ENCODE data around the gene SLC22A17. TPM values are rescaled to one million over a fixed set of nuclear protein-coding genes. Genes with fewer than 3 reads are reported as not detected.
"Not testable (repeated sequence)": the region's sequence is repeated elsewhere in the genome, so short reads cannot be mapped to it uniquely, and the experiment has no call there.

Gene SLC22A17
- 10 to 100 TPM in 1 of 4 donors, 1 to 10 TPM in 3; 4.0 to 14.2 (median 8.5) TPM for total RNA-seq

DNA sequence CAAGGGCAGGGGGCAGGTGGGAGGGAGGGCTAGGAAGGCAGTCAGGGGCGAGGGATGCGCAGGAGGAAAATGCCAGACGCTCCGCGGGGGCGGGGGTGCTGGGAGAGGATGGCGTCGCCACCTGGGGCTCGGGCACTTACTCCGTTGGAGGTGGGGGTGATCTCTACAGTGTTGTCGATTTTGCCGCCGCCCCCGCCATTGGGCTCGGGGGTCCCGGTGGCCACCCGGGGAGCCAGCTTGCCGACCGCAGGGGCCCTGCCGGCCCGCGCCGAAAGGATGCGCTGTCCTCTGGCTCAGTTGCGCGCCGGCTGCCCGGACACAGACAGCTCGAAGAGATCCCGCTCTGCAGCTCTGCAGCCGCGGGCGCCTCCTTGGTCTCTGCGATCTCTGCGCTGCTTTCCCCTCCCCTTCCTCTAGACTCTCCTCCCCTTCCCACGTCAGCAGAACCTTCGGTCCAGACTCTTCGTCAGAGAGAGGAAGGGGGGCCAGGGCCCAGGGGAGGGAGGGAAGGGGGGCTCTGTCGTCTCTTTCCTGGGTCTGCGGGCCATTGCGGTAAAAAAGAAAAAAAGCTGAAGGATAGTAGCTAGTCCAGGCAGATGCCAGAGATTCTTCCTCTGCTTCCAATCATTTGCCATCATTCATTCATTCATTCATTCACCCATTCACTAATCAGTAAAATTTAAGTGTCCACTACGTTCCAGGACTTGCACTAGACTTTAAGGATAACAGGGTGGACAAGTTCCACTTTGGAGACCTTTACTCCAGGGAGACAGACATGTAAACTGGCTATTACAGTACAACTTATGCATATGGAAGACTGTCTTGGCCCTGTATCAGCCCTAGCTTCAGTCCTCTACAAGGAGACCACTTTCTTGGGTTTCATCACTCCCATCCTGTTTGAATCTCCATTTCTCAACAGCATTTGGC is at the start of gene SLC22A17:
Gene SLC22A17, minus strand, starts transcription at position 382 of the 927 bp plus-strand sequence.
- intact Hi-C loops (cut with DNase I; ENCODE audit: low total_unique reads) = no loop called here
- TF ChIP-seq POLR2AphosphoS5 (IDR thresholded peaks at IDR 0.05) (peak; percentile 70 to 93 (median 74)), EP300 (IDR thresholded peaks at IDR 0.05; ENCODE audit: low read depth) (no peak), POLR2A (IDR thresholded peaks at IDR 0.05) (peak; percentile 37)
- TF ChIP-seq, protein P1, sequence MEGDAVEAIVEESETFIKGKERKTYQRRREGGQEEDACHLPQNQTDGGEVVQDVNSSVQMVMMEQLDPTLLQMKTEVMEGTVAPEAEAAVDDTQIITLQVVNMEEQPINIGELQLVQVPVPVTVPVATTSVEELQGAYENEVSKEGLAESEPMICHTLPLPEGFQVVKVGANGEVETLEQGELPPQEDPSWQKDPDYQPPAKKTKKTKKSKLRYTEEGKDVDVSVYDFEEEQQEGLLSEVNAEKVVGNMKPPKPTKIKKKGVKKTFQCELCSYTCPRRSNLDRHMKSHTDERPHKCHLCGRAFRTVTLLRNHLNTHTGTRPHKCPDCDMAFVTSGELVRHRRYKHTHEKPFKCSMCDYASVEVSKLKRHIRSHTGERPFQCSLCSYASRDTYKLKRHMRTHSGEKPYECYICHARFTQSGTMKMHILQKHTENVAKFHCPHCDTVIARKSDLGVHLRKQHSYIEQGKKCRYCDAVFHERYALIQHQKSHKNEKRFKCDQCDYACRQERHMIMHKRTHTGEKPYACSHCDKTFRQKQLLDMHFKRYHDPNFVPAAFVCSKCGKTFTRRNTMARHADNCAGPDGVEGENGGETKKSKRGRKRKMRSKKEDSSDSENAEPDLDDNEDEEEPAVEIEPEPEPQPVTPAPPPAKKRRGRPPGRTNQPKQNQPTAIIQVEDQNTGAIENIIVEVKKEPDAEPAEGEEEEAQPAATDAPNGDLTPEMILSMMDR (IDR thresholded peaks at IDR 0.05) = peak in 1 of 5 experiments; percentile 16

DNA sequence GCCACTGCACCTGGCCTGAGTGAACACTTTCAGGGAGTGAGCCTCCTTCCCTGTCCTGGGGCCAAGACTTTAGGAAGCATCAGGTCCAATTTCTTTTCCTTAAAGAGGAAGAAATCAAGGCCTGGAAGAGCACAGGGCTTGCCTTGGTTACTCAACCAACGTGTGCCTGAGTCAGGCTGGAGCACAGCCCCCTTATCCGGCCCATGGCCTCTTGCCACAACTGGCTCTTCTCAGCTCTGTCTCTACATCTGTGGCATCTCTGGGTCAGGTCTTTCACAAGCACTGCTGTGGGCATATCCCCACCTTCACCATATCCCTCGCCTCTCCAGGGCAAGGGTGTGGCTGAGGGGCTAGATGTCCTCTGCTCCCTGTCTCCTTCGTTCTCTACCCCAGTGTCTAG is 48.6 kb upstream of the SLC22A17 start:
- Histone ChIP-seq H3K9me3 (no peaks in the 10 kb centered on the region), H3K4me1 (no peaks in the 10 kb centered on the region), H3K4me3 (no peak overlapping the region), H3K27me3 (peaks cover 4% of the 10 kb centered on the region), H3K36me3 (no peaks in the 10 kb centered on the region), H3K27ac (no peak overlapping the region)
- in situ Hi-C loops (cut with MboI; ENCODE audit: low pct_ligation_motif_present in 1 of 4, low pct_unique_long_range_greater_than_20kb in 1 of 4, low sequenced_read_pairs in 3 of 4) = no loop called here
- no peak for TF ChIP-seq POLR2AphosphoS5 (IDR thresholded peaks at IDR 0.05)
- TF ChIP-seq, protein P1 (IDR thresholded peaks at IDR 0.05) = no peak
- no peak for TF ChIP-seq EP300 (IDR thresholded peaks at IDR 0.05; ENCODE audit: low read depth)
- TF ChIP-seq POLR2A (IDR thresholded peaks at IDR 0.05) = no peak
- WGBS, 2 donors (ENCODE audit: low coverage in 1 of 2) = 58 to 71% methylated on average over 2 to 4 of the region's 4 CpGs
- DNase-seq = no peak
- intact Hi-C loops (cut with DNase I; ENCODE audit: low total_unique reads) = no loop called here

More for the DNA sequence above, at the start of gene SLC22A17:
- Histone ChIP-seq H3K36me3 (no peaks in the 10 kb centered on the region), H3K27ac (peak within 1 kb of the TSS; percentile 52 to 77 (median 74)), H3K4me3 (peak within 1 kb of the TSS; percentile 38 to 65 (median 45)), H3K9me3 (no peaks in the 10 kb centered on the region), H3K4me1 (peaks cover 6 to 17% (median 13%) of the 10 kb centered on the region in 4 donors), H3K27me3 (peaks cover 36% of the 10 kb centered on the region)
- WGBS, 2 donors (ENCODE audit: low coverage in 1 of 2) = 3 to 33% methylated on average over 1 to 32 of the region's 42 CpGs
- in situ Hi-C loops (cut with MboI; ENCODE audit: low pct_ligation_motif_present in 1 of 4, low pct_unique_long_range_greater_than_20kb in 1 of 4, low sequenced_read_pairs in 3 of 4) = no loop called here
- peak; percentile 69 for DNase-seq

DNA sequence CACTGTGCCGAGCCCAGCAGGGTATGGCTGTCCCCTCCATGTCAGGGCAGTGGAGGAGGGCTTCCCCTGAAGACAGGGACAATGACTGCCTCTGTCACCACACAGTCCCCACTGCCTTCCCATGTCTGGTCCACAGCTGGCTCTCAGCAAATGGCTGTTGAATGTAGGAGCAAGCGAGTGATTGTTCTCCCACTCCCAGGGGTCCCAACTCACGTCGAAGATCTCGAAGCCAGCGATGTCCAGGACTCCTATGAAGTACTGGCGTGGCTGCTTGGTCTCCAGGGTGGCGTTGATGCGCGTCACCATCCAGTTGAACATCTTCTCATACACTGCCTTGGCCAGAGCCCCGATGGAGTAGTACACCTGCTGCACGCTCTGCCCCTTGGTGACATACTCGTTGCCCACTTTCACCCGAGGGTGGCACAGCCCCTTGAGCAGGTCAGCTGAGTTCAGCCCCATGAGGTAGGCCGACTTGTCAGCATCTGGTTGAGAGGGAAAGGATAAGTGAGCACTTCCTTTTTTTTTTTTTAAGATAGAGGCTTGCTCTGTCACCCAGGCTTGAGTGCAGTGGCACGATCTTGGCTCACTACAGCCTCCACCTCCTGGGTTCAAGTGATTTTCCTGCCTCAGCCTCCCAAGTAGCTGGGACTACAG is 47.9 kb upstream of the SLC22A17 start:
- H3K4me3 ChIP-seq; H3K27ac ChIP-seq; DNase-seq; H3K9me3 ChIP-seq; in situ Hi-C loops (cut with MboI; ENCODE audit: low pct_ligation_motif_present in 1 of 4, low pct_unique_long_range_greater_than_20kb in 1 of 4, low sequenced_read_pairs in 3 of 4); H3K4me1 ChIP-seq; intact Hi-C loops (cut with DNase I; ENCODE audit: low total_unique reads); H3K36me3 ChIP-seq; H3K27me3 ChIP-seq: not testable (repeated sequence)
- 63 to 85% methylated on average over 3 to 12 of the region's 16 CpGs for WGBS, 2 donors (ENCODE audit: low coverage in 1 of 2)

DNA sequence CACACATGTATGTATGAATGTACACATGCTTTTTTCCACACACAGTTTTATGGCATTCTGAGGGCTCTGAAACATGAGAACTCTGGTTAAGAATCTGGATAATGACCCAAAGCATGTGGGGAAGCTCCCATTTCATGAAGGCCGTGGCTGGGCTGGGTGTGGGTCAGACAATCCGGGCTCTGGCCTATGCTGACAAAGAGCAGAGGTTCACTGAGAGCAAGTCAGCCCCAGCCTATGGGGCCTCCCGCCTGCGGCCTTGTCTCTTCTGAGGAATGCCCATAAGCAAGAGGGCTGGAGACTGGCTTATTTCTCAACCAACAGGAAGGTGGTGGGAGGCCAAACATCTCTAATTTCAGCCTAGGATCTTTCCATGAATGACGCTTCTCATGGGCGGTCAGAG is 46.9 kb upstream of the SLC22A17 start:
- DNase-seq = no peak
- in situ Hi-C loops (cut with MboI; ENCODE audit: low pct_ligation_motif_present in 1 of 4, low pct_unique_long_range_greater_than_20kb in 1 of 4, low sequenced_read_pairs in 3 of 4) = loop anchor here in 1 of 4 donors (25.0 kb wide), 1 partner anchor 137 kb away; no protein-coding TSS in a partner anchor
- TF ChIP-seq POLR2AphosphoS5 (IDR thresholded peaks at IDR 0.05) = no peak
- 80% methylated on average over 6 of the region's 6 CpGs; no CpG with 5 or more reads in 1 of the 2 donors for WGBS, 2 donors (ENCODE audit: low coverage in 1 of 2)
- intact Hi-C loops (cut with DNase I; ENCODE audit: low total_unique reads) = no loop called here
- Histone ChIP-seq H3K4me1 (no peaks in the 10 kb centered on the region), H3K27ac (no peak overlapping the region), H3K4me3 (no peak overlapping the region), H3K9me3 (no peaks in the 10 kb centered on the region), H3K27me3 (peaks cover 4% of the 10 kb centered on the region), H3K36me3 (no peaks in the 10 kb centered on the region)

DNA sequence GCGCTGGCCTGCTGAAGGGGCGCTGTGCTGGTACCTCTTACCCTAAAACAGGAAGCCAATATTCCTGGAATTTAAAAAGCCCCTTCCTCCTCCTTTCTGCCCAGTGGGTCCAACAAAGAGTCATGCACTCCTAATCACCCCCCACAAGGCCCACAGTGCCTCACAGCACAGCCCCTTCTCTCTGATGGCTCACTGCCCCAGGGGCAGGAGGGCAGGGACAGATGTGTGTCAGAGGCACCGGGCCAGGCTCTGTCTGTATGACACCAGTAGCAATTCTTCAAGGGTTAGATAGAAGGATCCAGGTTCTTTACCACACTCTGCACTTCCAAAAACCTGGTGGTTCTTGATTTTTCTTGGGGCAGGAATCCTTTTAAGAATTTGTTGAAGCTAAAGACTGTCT is 46.4 kb upstream of the SLC22A17 start:
- 92 to 95% methylated on average over 2 to 3 of the region's 3 CpGs for WGBS, 2 donors (ENCODE audit: low coverage in 1 of 2)
- no peaks in the 10 kb centered on the region for H3K36me3 ChIP-seq
- in situ Hi-C loops (cut with MboI; ENCODE audit: low pct_ligation_motif_present in 1 of 4, low pct_unique_long_range_greater_than_20kb in 1 of 4, low sequenced_read_pairs in 3 of 4) = loop anchor here in 1 of 4 donors (25.0 kb wide), 1 partner anchor 137 kb away; no protein-coding TSS in a partner anchor
- no peak for DNase-seq
- peaks cover 4% of the 10 kb centered on the region for H3K27me3 ChIP-seq
- H3K9me3 ChIP-seq = no peaks in the 10 kb centered on the region
- no peak overlapping the region for H3K4me3 ChIP-seq
- intact Hi-C loops (cut with DNase I; ENCODE audit: low total_unique reads) = no loop called here
- TF ChIP-seq, protein P1 (IDR thresholded peaks at IDR 0.05) = no peak
- TF ChIP-seq POLR2A (IDR thresholded peaks at IDR 0.05) = no peak
- no peak for TF ChIP-seq EP300 (IDR thresholded peaks at IDR 0.05; ENCODE audit: low read depth)
- TF ChIP-seq POLR2AphosphoS5 (IDR thresholded peaks at IDR 0.05) = no peak
- H3K27ac ChIP-seq = no peak overlapping the region
- no peaks in the 10 kb centered on the region for H3K4me1 ChIP-seq
